Activated CD4-positive, CD25-positive, alpha-beta regulatory T cell treated with anti-CD3 and anti-CD28 coated beads, Interleukin-2, amount 50 U/mL, for 24 hours (primary cell): ENCODE measurements around the gene GRHL3.
"Not testable (repeated sequence)": the region's sequence is repeated elsewhere in the genome, so short reads cannot be mapped to it uniquely, and the experiment has no call there.

ENCODE experiments used
- ATAC-seq, 2 donors: fragments of 150-1000 bp; cut with Tn5 transposase; one replicate each; pipeline ENCODE4 v1.10.0; 2021; ENCODE audit warnings: mild to moderate bottlenecking in 1 of 2, moderate library complexity in 1 of 2

The GRHL3 gene

GRCh38 chr1:24319312-24319863, at the start of gene GRHL3:
Gene GRHL3 (plus strand): TSS chr1:24319357. CDS start chr1:24319552, 195 bp downstream.
- no peak for ATAC-seq

GRCh38 chr1:24274203-24275103, 44.7 kb upstream of the GRHL3 start:
- ATAC-seq: not testable (repeated sequence)

GRCh38 chr1:24275104-24275410, 44.1 kb upstream of the GRHL3 start:
- no peak for ATAC-seq

GRCh38 chr1:24275510-24275909, 43.6 kb upstream of the GRHL3 start:
- ATAC-seq: no peak

GRCh38 chr1:24276791-24277190, 42.4 kb upstream of the GRHL3 start:
- no peak for ATAC-seq

GRCh38 chr1:24277420-24278169, 41.6 kb upstream of the GRHL3 start:
- ATAC-seq: peak; percentile 96 to 98

- ATAC-seq: no peak
Measured at GRCh38 chr1:24278726-24279125, 40.4 kb upstream of the GRHL3 start.

GRCh38 chr1:24279590-24280232, 39.4 kb upstream of the GRHL3 start:
- ATAC-seq: no peak

- ATAC-seq: no peak
Measured at GRCh38 chr1:24281591-24281990, 37.6 kb upstream of the GRHL3 start.

- no peak for ATAC-seq
Measured at GRCh38 chr1:24282491-24282890, 36.7 kb upstream of the GRHL3 start.

- ATAC-seq: no peak
Measured at GRCh38 chr1:24283326-24284155, 35.6 kb upstream of the GRHL3 start.

GRCh38 chr1:24284156-24284471, 35.0 kb upstream of the GRHL3 start:
- ATAC-seq: no peak

- no peak for ATAC-seq
Measured at GRCh38 chr1:24285231-24285630, 33.9 kb upstream of the GRHL3 start.

- ATAC-seq: no peak
Measured at GRCh38 chr1:24286246-24287010, 32.7 kb upstream of the GRHL3 start.

GRCh38 chr1:24287779-24288178, 31.4 kb upstream of the GRHL3 start:
- ATAC-seq: not testable (repeated sequence)

GRCh38 chr1:24288479-24288878, 30.7 kb upstream of the GRHL3 start:
- ATAC-seq: no peak

GRCh38 chr1:24289937-24290595, 29.1 kb upstream of the GRHL3 start:
- no peak for ATAC-seq

- no peak for ATAC-seq
Measured at GRCh38 chr1:24290933-24291487, 28.1 kb upstream of the GRHL3 start.

GRCh38 chr1:24292103-24292502, 27.1 kb upstream of the GRHL3 start:
- ATAC-seq: no peak

- ATAC-seq: no peak
Measured at GRCh38 chr1:24292887-24293286, 26.3 kb upstream of the GRHL3 start.
